ENCODE results near the gene CHMP1A.

The CHMP1A gene

GRCh38 chr16:89623511-89624261 lies 33.8 kb downstream of the CHMP1A start:
- no peak for DNase-seq

GRCh38 chr16:89621698-89622409 lies 35.7 kb downstream of the CHMP1A start:
- DNase-seq, result no peak

GRCh38 chr16:89621136-89621697 lies 36.3 kb downstream of the CHMP1A start:
- DNase-seq, result no peak

GRCh38 chr16:89620406-89620841 lies 37.1 kb downstream of the CHMP1A start:
- DNase-seq, result no peak

- DNase-seq, result no peak
Observed at GRCh38 chr16:89619840-89620239, 37.7 kb downstream of the CHMP1A start.

- no peak for DNase-seq
Observed at GRCh38 chr16:89618109-89618998, 39.2 kb downstream of the CHMP1A start.

GRCh38 chr16:89617036-89617435 lies 40.5 kb downstream of the CHMP1A start:
- no peak for DNase-seq

- DNase-seq, result no peak
Observed at GRCh38 chr16:89616623-89617022, 40.9 kb downstream of the CHMP1A start.

GRCh38 chr16:89615596-89616090 lies 41.9 kb downstream of the CHMP1A start:
- DNase-seq, result no peak

GRCh38 chr16:89615176-89615575 lies 42.3 kb downstream of the CHMP1A start:
- no peak for DNase-seq

- DNase-seq, result no peak
Observed at GRCh38 chr16:89613954-89614459, 43.5 kb downstream of the CHMP1A start.

- no peak for DNase-seq
Observed at GRCh38 chr16:89613231-89613953, 44.1 kb downstream of the CHMP1A start, which contains the start of gene DPEP1. DPEP1 (plus strand) TSS chr16:89613642; CDS start chr16:89630411, 16,769 bp downstream.

GRCh38 chr16:89612415-89613166 lies 44.9 kb downstream of the CHMP1A start:
- no peak for DNase-seq

GRCh38 chr16:89610108-89610453 lies 47.4 kb downstream of the CHMP1A start:
- no peak for DNase-seq

GRCh38 chr16:89607937-89608740 lies 49.4 kb downstream of the CHMP1A start:
- no peak for DNase-seq

- DNase-seq, result no peak
Observed at GRCh38 chr16:89607453-89607852, 50.1 kb downstream of the CHMP1A start.

- no peak for DNase-seq
Observed at GRCh38 chr16:89606006-89606405, 51.5 kb downstream of the CHMP1A start.

- DNase-seq, result no peak
Observed at GRCh38 chr16:89605186-89605970, 52.1 kb downstream of the CHMP1A start.

GRCh38 chr16:89604764-89605163 lies 52.7 kb downstream of the CHMP1A start:
- no peak for DNase-seq
